Measurements from ENCODE around the gene ANOS1. TPM values are rescaled to one million over a fixed set of nuclear protein-coding genes. Genes with fewer than 3 reads are reported as not detected.

ANOS1 gene
- polyA plus RNA-seq, 1 of the 3 experiments (the other 2 are of a cell fraction): under 0.01 TPM

DNA sequence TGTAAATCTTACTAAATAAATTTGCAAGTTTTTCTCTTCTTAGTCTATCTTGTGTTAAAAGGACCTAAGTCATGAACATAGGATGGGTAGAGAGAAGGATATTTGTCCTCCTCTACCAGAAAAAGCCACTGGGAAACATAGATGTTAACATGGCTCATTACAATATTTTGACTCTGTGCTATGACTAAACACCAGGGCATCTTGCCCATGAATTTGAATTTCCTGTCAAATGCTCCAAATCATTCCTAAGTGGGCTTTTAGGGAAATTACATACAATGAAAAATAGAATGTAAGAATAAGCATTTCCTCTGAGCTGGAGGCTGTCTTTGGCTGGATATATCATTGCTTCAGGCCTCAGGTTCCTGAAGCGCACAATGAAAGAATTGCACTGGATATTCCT, 39.1 kb downstream of the ANOS1 start:
- TF ChIP-seq MEF2A (IDR thresholded peaks at IDR 0.05; ENCODE audit: borderline replicate concordance, low read depth) (no peak), RAD21 (IDR thresholded peaks at IDR 0.05; ENCODE audit: low read length) (no peak), RXRA (IDR thresholded peaks at IDR 0.05; ENCODE audit: borderline replicate concordance, low read depth) (no peak), EZH2phosphoT487 (IDR thresholded peaks at IDR 0.05; ENCODE audit: borderline replicate concordance, low read depth) (no peak), JUND (IDR thresholded peaks at IDR 0.05) (no peak), FOXJ3 (CRISPR knock-in tag; IDR thresholded peaks at IDR 0.05) (no peak), MXI1 (IDR thresholded peaks at IDR 0.05; ENCODE audit: low read depth, low read length) (no peak), TCF12 (IDR thresholded peaks at IDR 0.05) (no peak), FOSL2 (IDR thresholded peaks at IDR 0.05; ENCODE audit: borderline replicate concordance, low read depth) (no peak), TEAD4 (IDR thresholded peaks at IDR 0.05; ENCODE audit: borderline replicate concordance, insufficient read depth) (no peak)
- TF ChIP-seq, protein P1, sequence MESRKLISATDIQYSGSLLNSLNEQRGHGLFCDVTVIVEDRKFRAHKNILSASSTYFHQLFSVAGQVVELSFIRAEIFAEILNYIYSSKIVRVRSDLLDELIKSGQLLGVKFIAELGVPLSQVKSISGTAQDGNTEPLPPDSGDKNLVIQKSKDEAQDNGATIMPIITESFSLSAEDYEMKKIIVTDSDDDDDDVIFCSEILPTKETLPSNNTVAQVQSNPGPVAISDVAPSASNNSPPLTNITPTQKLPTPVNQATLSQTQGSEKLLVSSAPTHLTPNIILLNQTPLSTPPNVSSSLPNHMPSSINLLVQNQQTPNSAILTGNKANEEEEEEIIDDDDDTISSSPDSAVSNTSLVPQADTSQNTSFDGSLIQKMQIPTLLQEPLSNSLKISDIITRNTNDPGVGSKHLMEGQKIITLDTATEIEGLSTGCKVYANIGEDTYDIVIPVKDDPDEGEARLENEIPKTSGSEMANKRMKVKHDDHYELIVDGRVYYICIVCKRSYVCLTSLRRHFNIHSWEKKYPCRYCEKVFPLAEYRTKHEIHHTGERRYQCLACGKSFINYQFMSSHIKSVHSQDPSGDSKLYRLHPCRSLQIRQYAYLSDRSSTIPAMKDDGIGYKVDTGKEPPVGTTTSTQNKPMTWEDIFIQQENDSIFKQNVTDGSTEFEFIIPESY (IDR thresholded peaks at IDR 0.05; ENCODE audit: borderline replicate concordance, low read depth): no peak
- TF ChIP-seq, protein P2, sequence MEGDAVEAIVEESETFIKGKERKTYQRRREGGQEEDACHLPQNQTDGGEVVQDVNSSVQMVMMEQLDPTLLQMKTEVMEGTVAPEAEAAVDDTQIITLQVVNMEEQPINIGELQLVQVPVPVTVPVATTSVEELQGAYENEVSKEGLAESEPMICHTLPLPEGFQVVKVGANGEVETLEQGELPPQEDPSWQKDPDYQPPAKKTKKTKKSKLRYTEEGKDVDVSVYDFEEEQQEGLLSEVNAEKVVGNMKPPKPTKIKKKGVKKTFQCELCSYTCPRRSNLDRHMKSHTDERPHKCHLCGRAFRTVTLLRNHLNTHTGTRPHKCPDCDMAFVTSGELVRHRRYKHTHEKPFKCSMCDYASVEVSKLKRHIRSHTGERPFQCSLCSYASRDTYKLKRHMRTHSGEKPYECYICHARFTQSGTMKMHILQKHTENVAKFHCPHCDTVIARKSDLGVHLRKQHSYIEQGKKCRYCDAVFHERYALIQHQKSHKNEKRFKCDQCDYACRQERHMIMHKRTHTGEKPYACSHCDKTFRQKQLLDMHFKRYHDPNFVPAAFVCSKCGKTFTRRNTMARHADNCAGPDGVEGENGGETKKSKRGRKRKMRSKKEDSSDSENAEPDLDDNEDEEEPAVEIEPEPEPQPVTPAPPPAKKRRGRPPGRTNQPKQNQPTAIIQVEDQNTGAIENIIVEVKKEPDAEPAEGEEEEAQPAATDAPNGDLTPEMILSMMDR (IDR thresholded peaks at IDR 0.05): no peak
- TF ChIP-seq, protein P3, sequence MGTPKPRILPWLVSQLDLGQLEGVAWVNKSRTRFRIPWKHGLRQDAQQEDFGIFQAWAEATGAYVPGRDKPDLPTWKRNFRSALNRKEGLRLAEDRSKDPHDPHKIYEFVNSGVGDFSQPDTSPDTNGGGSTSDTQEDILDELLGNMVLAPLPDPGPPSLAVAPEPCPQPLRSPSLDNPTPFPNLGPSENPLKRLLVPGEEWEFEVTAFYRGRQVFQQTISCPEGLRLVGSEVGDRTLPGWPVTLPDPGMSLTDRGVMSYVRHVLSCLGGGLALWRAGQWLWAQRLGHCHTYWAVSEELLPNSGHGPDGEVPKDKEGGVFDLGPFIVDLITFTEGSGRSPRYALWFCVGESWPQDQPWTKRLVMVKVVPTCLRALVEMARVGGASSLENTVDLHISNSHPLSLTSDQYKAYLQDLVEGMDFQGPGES (IDR thresholded peaks at IDR 0.05; ENCODE audit: low read depth, low read length): no peak
- TF ChIP-seq, protein P4, sequence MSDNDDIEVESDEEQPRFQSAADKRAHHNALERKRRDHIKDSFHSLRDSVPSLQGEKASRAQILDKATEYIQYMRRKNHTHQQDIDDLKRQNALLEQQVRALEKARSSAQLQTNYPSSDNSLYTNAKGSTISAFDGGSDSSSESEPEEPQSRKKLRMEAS (IDR thresholded peaks at IDR 0.05; ENCODE audit: low read depth): no peak
- no peaks in the 10 kb centered on the region for H3K9me2 ChIP-seq
- no peaks in the 10 kb centered on the region for H3K27me3 ChIP-seq (ENCODE audit: insufficient read depth)
- no peak overlapping the region for H2AFZ ChIP-seq (ENCODE audit: low read depth)
- no peaks in the 10 kb centered on the region for H3K4me1 ChIP-seq (ENCODE audit: control insufficient read depth in 1 of 2, insufficient read depth in 2 of 2, low read depth in 1 of 2, low read length in 1 of 2)
- no peak overlapping the region for H3K4me3 ChIP-seq (ENCODE audit: low read depth in 2 of 2, low read length in 1 of 2)
- no peak for DNase-seq
- no peaks in the 10 kb centered on the region for H3K36me3 ChIP-seq (replicated peaks in 1 of 2; ENCODE audit: control insufficient read depth in 1 of 2, insufficient read depth in 2 of 2, low read length in 1 of 2)
- no peak overlapping the region for H3K27ac ChIP-seq (ENCODE audit: low read depth in 2 of 2, low read length in 1 of 2)
- H3K4me2 ChIP-seq: no peak overlapping the region
- ChIA-PET CTCF (no interaction called here), POLR2A (no interaction called here)
- WGBS (ENCODE audit: low lambda C conversion rate): 30% methylated on average over 1 of the region's 1 CpG
- H3K9ac ChIP-seq: no peak overlapping the region
- no peaks in the 10 kb centered on the region for H3K9me3 ChIP-seq
- H3F3A ChIP-seq (replicated peaks; ENCODE audit: insufficient read depth): no peaks in the 10 kb centered on the region
- H4K20me1 ChIP-seq (ENCODE audit: insufficient read depth): no peaks in the 10 kb centered on the region
- H3K79me2 ChIP-seq (ENCODE audit: insufficient read depth): no peaks in the 10 kb centered on the region
